ENCODE results near the gene KCTD15. TPM values are rescaled to one million over a fixed set of nuclear protein-coding genes. Genes with fewer than 3 reads are reported as not detected.

KCTD15 gene
- total and polyA plus RNA-seq, 2 experiments from 2014 or later, result 17.1 to 161 TPM

- Histone ChIP-seq H3K4me1 (ENCODE audit: low read depth) (no peaks in the 10 kb centered on the region), H3K9me3 (ENCODE audit: low read depth) (no peaks in the 10 kb centered on the region), H3K4me3 (no peak overlapping the region), H3K27ac (no peak overlapping the region), H3K27me3 (no peaks in the 10 kb centered on the region), H3K36me3 (no peaks in the 10 kb centered on the region)
- TF ChIP-seq CTCF (IDR thresholded peaks at IDR 0.05; ENCODE audit: low read depth, low read length), result no peak
- no peak for DNase-seq (ENCODE audit: low read depth in 1 of 2, low spot score in 1 of 2)
Measured at GRCh38 chr19:33772102-33772857, 24.4 kb upstream of the KCTD15 start.

- no peaks in the 10 kb centered on the region for H3K27me3 ChIP-seq
- H3K9me3 ChIP-seq (ENCODE audit: low read depth), result no peaks in the 10 kb centered on the region
- H3K4me3 ChIP-seq, result no peak overlapping the region
- no peak for TF ChIP-seq CTCF (IDR thresholded peaks at IDR 0.05; ENCODE audit: low read depth, low read length)
- no peaks in the 10 kb centered on the region for H3K36me3 ChIP-seq
- H3K4me1 ChIP-seq (ENCODE audit: low read depth), result no peaks in the 10 kb centered on the region
- no peak overlapping the region for H3K27ac ChIP-seq
- no peak for DNase-seq (ENCODE audit: low read depth in 1 of 2, low spot score in 1 of 2)
Measured at GRCh38 chr19:33772858-33773180, 23.9 kb upstream of the KCTD15 start.

GRCh38 chr19:33773704-33774624 is 22.7 kb upstream of the KCTD15 start:
- no peak overlapping the region for H3K27ac ChIP-seq
- TF ChIP-seq CTCF (IDR thresholded peaks at IDR 0.05; ENCODE audit: low read depth, low read length), result no peak
- no peak overlapping the region for H3K4me3 ChIP-seq
- peaks cover 6% of the 10 kb centered on the region for H3K27me3 ChIP-seq
- H3K36me3 ChIP-seq, result no peaks in the 10 kb centered on the region
- no peak for DNase-seq (ENCODE audit: low read depth in 1 of 2, low spot score in 1 of 2)
- H3K9me3 ChIP-seq (ENCODE audit: low read depth), result no peaks in the 10 kb centered on the region
- H3K4me1 ChIP-seq (ENCODE audit: low read depth), result no peaks in the 10 kb centered on the region

GRCh38 chr19:33774751-33775150 is 21.9 kb upstream of the KCTD15 start:
- no peak overlapping the region for H3K27ac ChIP-seq
- no peaks in the 10 kb centered on the region for H3K36me3 ChIP-seq
- H3K4me1 ChIP-seq (ENCODE audit: low read depth), result no peaks in the 10 kb centered on the region
- no peak overlapping the region for H3K4me3 ChIP-seq
- H3K9me3 ChIP-seq (ENCODE audit: low read depth), result no peaks in the 10 kb centered on the region
- DNase-seq (ENCODE audit: low read depth in 1 of 2, low spot score in 1 of 2), result no peak
- TF ChIP-seq CTCF (IDR thresholded peaks at IDR 0.05; ENCODE audit: low read depth, low read length), result no peak
- peaks cover 12% of the 10 kb centered on the region for H3K27me3 ChIP-seq

GRCh38 chr19:33775731-33776487 is 20.8 kb upstream of the KCTD15 start:
- H3K36me3 ChIP-seq, result no peaks in the 10 kb centered on the region
- no peak for TF ChIP-seq CTCF (IDR thresholded peaks at IDR 0.05; ENCODE audit: low read depth, low read length)

More at GRCh38 chr19:33775731-33776487, 20.8 kb upstream of the KCTD15 start:
- Histone ChIP-seq H3K4me3 (no peak overlapping the region), H3K9me3 (ENCODE audit: low read depth) (no peaks in the 10 kb centered on the region), H3K4me1 (ENCODE audit: low read depth) (no peaks in the 10 kb centered on the region), H3K27me3 (peaks cover 12% of the 10 kb centered on the region), H3K27ac (no peak overlapping the region)
- no peak for DNase-seq (ENCODE audit: low read depth in 1 of 2, low spot score in 1 of 2)

Data from cardiac muscle cell (in vitro differentiated cells and primary cell).